SK-N-MC (cell line): ENCODE data around the gene GDA.

Experiments
- EZH2 ChIP-seq: fragments of 200-600 bp; sonication (generic); IDR thresholded peaks from one replicate; pipeline ENCODE4 v1.6.1; 2017; ENCODE audit warnings: antibody characterized with exemption
- FOXP2 ChIP-seq: optimal IDR thresholded peaks from 2 replicates; pipeline ENCODE3; 2011; ENCODE audit warnings: mild to moderate bottlenecking, moderate library complexity; ENCODE audit not compliant: insufficient read depth; ENCODE audit errors: extremely low read length, control extremely low read depth
- POLR2AphosphoS5 ChIP-seq: IDR thresholded peaks from 2 replicates; pipeline ENCODE4 v1.6.1; 2012; ENCODE audit warnings: mild to moderate bottlenecking, low read depth, low read length, borderline replicate concordance

DNA sequence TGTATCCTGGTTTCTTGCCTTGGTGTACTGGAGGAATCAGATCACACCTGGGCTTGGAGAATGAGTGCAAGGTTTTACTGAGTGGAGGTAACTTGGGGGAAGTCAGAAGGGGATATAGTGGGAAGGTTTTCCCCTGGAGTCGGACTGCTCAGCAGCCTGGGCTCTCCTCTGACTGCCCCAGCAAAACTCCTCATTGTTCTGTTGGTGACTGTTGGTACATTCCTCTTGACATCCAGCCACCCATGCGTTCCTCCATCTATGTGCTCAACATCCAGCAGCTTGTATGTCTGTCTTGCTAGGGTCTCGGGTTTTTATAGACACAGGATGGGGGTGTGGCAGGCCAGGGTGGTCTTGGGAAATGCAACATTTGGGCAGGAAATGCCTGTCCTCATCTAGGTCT, 119.7 kb downstream of the GDA start:
- TF ChIP-seq POLR2AphosphoS5 = no peak
- no peak for TF ChIP-seq EZH2
- TF ChIP-seq FOXP2 = no peak
